ENCODE measurements around the gene BUD23. TPM values are rescaled to one million over a fixed set of nuclear protein-coding genes. Genes with fewer than 3 reads are reported as not detected.

The BUD23 gene
- polyA plus RNA-seq, 1 experiment = 48.6 TPM

DNA sequence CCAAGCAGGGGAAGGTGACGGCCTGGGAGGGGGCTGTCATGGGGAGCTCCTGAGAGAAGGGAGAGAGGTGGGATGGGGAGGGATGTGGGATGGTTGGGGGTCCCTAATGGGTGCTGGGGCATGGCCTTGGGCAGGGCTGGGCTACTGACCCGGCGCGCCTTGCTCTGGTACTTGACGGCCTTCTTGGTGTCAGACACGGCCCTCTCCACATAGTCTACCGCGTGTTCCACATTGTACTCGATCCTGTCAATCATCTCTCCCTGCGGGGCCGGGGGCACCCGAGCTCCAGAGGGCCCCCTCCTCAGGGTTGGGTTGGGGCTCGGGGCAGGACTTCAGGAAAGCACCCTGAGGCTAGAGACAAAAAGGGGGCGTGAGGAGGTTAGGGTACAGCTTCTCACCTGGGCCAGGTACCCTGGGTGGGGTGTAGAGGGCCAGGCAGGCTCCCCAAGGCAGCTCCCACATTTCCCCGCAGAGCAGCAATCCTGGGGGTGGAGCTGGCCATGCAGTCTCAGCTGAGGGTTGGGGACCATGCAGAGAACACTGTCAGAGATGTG lies 17.3 kb downstream of the BUD23 start:
- Histone ChIP-seq H3K4me3 (ENCODE audit: low read depth, low read length) (no peak overlapping the region), H3K9me3 (ENCODE audit: control insufficient read depth, insufficient read depth, low read length) (no peaks in the 10 kb centered on the region), H3K27me3 (ENCODE audit: control insufficient read depth, insufficient read depth, low read length) (no peaks in the 10 kb centered on the region), H3K27ac (ENCODE audit: low read depth, low read length) (no peak overlapping the region)
- DNase-seq (ENCODE audit: low read depth, low spot score) = no peak
- TF ChIP-seq, protein P1, sequence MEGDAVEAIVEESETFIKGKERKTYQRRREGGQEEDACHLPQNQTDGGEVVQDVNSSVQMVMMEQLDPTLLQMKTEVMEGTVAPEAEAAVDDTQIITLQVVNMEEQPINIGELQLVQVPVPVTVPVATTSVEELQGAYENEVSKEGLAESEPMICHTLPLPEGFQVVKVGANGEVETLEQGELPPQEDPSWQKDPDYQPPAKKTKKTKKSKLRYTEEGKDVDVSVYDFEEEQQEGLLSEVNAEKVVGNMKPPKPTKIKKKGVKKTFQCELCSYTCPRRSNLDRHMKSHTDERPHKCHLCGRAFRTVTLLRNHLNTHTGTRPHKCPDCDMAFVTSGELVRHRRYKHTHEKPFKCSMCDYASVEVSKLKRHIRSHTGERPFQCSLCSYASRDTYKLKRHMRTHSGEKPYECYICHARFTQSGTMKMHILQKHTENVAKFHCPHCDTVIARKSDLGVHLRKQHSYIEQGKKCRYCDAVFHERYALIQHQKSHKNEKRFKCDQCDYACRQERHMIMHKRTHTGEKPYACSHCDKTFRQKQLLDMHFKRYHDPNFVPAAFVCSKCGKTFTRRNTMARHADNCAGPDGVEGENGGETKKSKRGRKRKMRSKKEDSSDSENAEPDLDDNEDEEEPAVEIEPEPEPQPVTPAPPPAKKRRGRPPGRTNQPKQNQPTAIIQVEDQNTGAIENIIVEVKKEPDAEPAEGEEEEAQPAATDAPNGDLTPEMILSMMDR (IDR thresholded peaks at IDR 0.05; ENCODE audit: low read depth, low read length) = no peak
- ChIA-PET POLR2A (no interaction called here), CTCF (interaction anchor here (0.6 to 1.4 kb wide), 7 partner anchors 9 to 94 kb away, joined by 3 to 6 read pairs (median 4); no protein-coding TSS in a partner anchor)

DNA sequence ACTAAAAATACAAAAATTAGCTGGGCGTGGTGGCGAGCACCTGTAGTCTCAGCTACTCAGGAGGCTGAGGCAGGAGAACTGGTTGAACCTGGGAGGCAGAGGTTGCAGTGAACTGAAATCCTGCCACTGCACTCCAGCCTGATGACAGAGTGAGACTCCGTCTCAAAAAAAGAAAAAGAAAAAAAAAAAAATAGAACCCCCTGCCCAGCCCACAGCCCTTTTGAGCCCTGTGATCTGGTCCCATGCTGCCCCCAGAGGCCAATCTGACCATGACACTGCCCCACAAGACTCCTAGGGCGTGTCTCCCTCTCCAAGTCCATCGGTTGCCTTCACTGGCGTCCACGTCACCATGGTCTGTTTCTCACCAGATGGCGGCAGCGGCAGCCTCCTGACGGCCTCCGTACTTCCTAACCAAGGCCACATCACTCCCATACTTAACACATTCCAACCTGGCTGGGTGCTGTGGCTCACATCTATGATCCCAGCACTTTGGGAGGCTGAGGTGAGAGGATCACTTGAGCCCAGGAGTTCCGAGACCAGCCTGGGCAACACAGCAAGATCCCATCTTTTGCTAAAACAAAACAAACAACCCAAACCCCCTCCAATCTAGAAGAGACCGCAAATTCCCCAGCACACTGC lies 18.1 kb downstream of the BUD23 start:
- Histone ChIP-seq H3K27me3 (ENCODE audit: control insufficient read depth, insufficient read depth, low read length) (no peaks in the 10 kb centered on the region), H3K4me3 (ENCODE audit: low read depth, low read length) (no peak overlapping the region), H3K27ac (ENCODE audit: low read depth, low read length) (no peak overlapping the region), H3K9me3 (ENCODE audit: control insufficient read depth, insufficient read depth, low read length) (no peaks in the 10 kb centered on the region)
- ChIA-PET POLR2A (interaction anchor here (0.6 kb wide), 1 partner anchor 12 kb away, joined by 3 read pairs; no protein-coding TSS in a partner anchor), CTCF (interaction anchor here (0.6 to 3.6 kb wide), 7 partner anchors 8 to 95 kb away, joined by 3 to 17 read pairs (median 4); no protein-coding TSS in a partner anchor)
- no peak for DNase-seq (ENCODE audit: low read depth, low spot score)
- TF ChIP-seq, protein P1 (IDR thresholded peaks at IDR 0.05; ENCODE audit: low read depth, low read length) = peak; percentile 60

DNA sequence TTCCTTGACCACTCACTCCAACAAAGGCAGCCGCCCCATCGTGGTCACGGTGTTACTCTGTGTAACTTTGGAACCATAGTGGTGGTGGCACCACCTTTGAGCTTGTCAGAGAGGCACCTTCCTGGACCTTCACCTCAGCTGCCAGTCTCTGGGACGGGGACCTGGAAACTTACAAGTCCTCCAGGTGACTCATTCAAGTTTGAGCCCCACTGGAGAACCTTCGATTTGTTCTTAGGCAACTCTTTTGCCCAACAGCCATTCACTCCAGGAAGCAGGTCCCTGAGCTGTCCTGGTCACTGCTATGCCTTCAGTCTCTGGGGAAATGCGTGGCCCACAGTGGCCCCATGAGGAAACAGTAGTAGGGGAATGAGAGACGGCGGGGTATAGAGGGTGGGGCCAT lies 18.8 kb downstream of the BUD23 start:
- Histone ChIP-seq H3K4me3 (ENCODE audit: low read depth, low read length) (no peak overlapping the region), H3K27me3 (ENCODE audit: control insufficient read depth, insufficient read depth, low read length) (no peaks in the 10 kb centered on the region), H3K27ac (ENCODE audit: low read depth, low read length) (no peak overlapping the region), H3K9me3 (ENCODE audit: control insufficient read depth, insufficient read depth, low read length) (no peaks in the 10 kb centered on the region)
- TF ChIP-seq, protein P1 (IDR thresholded peaks at IDR 0.05; ENCODE audit: low read depth, low read length) = no peak
- ChIA-PET POLR2A (interaction anchor here (0.6 kb wide), 2 partner anchors 12 to 124 kb away, joined by 3 to 5 read pairs; partner anchors contain the start of gene TBL2), CTCF (interaction anchor here (0.6 to 3.6 kb wide), 2 partner anchors 12 to 96 kb away, joined by 3 to 17 read pairs; no protein-coding TSS in a partner anchor)
- DNase-seq (ENCODE audit: low read depth, low spot score) = no peak

DNA sequence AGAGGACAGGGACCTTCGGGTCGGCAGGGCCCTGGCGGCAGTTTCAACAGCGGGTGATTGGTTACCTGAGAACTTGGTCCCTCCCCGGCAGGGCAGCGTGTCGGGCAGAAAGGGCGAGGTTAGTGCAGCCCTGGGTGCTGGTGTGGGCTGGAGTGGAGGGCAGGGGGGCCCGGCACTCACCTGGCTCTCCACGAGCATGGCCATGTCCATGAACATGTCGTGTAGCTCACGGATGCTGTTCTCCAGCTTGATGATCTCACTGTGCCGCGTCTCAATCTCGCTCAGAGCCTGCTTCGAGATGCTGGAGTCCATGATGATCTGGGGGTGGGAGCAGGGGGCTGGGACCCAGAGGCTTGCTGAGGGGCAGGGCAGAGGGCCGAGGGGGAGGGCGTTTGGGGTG lies 19.3 kb downstream of the BUD23 start:
- H3K27me3 ChIP-seq (ENCODE audit: control insufficient read depth, insufficient read depth, low read length) = no peaks in the 10 kb centered on the region
- no peak for DNase-seq (ENCODE audit: low read depth, low spot score)
- POLR2A ChIA-PET = interaction anchor here (0.6 kb wide), 1 partner anchor 125 kb away, joined by 5 read pairs; the partner anchor contains the start of gene TBL2

More for the DNA sequence above, 19.3 kb downstream of the BUD23 start:
- Histone ChIP-seq H3K27ac (ENCODE audit: low read depth, low read length) (no peak overlapping the region), H3K9me3 (ENCODE audit: control insufficient read depth, insufficient read depth, low read length) (no peaks in the 10 kb centered on the region), H3K4me3 (ENCODE audit: low read depth, low read length) (no peak overlapping the region)
- TF ChIP-seq, protein P1 (IDR thresholded peaks at IDR 0.05; ENCODE audit: low read depth, low read length) = no peak
- CTCF ChIA-PET = interaction anchor here (0.6 to 3.6 kb wide), 2 partner anchors 12 to 96 kb away, joined by 3 to 17 read pairs; no protein-coding TSS in a partner anchor

Measured in AG04450 (cell line).